SU-DHL-6 (cell line): ENCODE results near the gene AMOTL1.

Experiments used
- EZH2phosphoT487 ChIP-seq: fragments of 200-600 bp; sonication (generic), shearing (Covaris generic); conservative IDR thresholded peaks from 2 replicates; pipeline ENCODE4 v1.6.1; 2018; ENCODE audit warnings: mild to moderate bottlenecking, antibody characterized with exemption, low read length, moderate library complexity, mixed read lengths
- TF ChIP-seq, protein P1 (sequence below): fragments of 200-600 bp; sonication (generic); IDR thresholded peaks from one replicate; pipeline ENCODE4 v1.5.1; 2017; ENCODE audit warnings: antibody characterized with exemption, mild to moderate bottlenecking, low read length, moderate library complexity; ENCODE audit not compliant: insufficient read depth, poor library complexity, severe bottlenecking

DNA sequence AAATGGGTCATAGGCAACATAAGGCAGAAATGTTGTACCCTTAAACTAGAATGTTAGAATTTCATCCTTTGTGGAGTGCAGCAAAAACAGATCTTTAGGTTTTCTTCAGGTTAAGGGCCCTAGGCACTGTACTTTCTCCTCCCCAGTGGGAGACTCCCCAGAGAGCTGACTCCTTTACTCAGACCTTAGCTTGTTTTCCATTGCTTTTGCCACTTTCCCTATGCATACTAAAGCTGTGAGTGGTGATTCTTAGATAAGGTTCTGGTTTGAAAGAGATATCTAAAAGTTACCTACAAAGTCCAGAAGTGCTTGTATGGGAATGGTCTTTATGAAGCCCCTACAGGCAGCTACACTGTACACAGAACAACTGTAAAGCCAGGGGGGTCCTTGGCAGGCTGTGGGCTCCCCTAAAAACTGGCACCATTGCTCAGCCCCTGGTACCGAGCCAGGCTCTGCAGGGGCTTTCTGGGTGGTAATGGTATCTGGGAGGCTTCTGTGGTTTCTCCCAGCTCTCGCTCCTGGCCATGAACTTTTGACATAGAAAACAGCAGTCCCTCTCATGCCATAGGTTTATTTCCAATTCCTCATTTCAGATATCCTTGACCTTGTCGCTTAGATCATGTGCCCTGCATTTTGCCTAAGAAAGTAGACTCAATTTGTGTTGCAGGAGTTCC is 23.2 kb downstream of the AMOTL1 start:
- TF ChIP-seq EZH2phosphoT487: no peak
- TF ChIP-seq, protein P1, sequence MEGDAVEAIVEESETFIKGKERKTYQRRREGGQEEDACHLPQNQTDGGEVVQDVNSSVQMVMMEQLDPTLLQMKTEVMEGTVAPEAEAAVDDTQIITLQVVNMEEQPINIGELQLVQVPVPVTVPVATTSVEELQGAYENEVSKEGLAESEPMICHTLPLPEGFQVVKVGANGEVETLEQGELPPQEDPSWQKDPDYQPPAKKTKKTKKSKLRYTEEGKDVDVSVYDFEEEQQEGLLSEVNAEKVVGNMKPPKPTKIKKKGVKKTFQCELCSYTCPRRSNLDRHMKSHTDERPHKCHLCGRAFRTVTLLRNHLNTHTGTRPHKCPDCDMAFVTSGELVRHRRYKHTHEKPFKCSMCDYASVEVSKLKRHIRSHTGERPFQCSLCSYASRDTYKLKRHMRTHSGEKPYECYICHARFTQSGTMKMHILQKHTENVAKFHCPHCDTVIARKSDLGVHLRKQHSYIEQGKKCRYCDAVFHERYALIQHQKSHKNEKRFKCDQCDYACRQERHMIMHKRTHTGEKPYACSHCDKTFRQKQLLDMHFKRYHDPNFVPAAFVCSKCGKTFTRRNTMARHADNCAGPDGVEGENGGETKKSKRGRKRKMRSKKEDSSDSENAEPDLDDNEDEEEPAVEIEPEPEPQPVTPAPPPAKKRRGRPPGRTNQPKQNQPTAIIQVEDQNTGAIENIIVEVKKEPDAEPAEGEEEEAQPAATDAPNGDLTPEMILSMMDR: no peak
